Activated CD8-positive, alpha-beta T cell treated with anti-CD3 and anti-CD28 coated beads, Interleukin-2, amount 10 ng/mL, durations not matched to agents 7 days and 5 days (primary cell): ENCODE data around the gene OGFOD2. TPM values are rescaled to one million over a fixed set of nuclear protein-coding genes. Genes with fewer than 3 reads are reported as not detected.

Source experiments
- ATAC-seq: fragments of 150-1000 bp; cut with Tn5 transposase; one replicate; pipeline ENCODE4 v1.10.0; 2021; ENCODE audit warnings: moderate library complexity
- CTCF ChIA-PET: fragments of 350-600 bp; sonication (Branson Sonifier 250); formaldehyde crosslinking; loops from one replicate; lab custom pipeline; 2021; ENCODE audit warnings: antibody characterized with exemption; lab: Charles Lee
- POLR2A ChIA-PET: fragments of 350-600 bp; sonication (Branson Sonifier 250); formaldehyde crosslinking; loops from one replicate; lab custom pipeline; 2021; ENCODE audit warnings: antibody characterized with exemption; lab: Charles Lee
- DNase-seq: peaks from one replicate; pipeline ENCODE4 v3.0.0-alpha.2; 2020
- H3K27ac Mint-ChIP-seq: one replicate; pipeline ENCODE4 v1.8.0; 2021; ENCODE audit warnings: mild to moderate bottlenecking, mixed read lengths
- H3K27me3 Mint-ChIP-seq: one replicate; pipeline ENCODE4 v1.8.0; 2021; ENCODE audit warnings: low read depth, mixed read lengths
- H3K36me3 Mint-ChIP-seq: one replicate; pipeline ENCODE4 v1.8.0; 2021; ENCODE audit warnings: low read depth, mixed read lengths
- H3K4me1 Mint-ChIP-seq: one replicate; pipeline ENCODE4 v1.8.0; 2021; ENCODE audit warnings: low read depth, mixed read lengths
- H3K4me3 Mint-ChIP-seq: one replicate; pipeline ENCODE4 v1.8.0; 2021; ENCODE audit warnings: mild to moderate bottlenecking, mixed read lengths
- H3K9me3 Mint-ChIP-seq: one replicate; pipeline ENCODE4 v1.8.0; 2022; ENCODE audit warnings: mixed read lengths; ENCODE audit not compliant: insufficient read depth
- total RNA-seq, 2 experiments: library from RNA; stranded (reverse); gene quantifications; one replicate each; pipeline ENCODE4 v1.2.3, GENCODE V29; 2021

Gene OGFOD2
- total RNA-seq, 2 experiments from 2014 or later = 24.1 to 27.0 TPM

- ChIA-PET CTCF (no interaction called here), POLR2A (interaction anchor here (0.6 to 1.0 kb wide), 2 partner anchors 16 to 1721 kb away, joined by 3 read pairs; no protein-coding TSS in a partner anchor)
- peaks cover under 1% of the 10 kb centered on the region for H3K36me3 Mint-ChIP-seq
- peaks cover 3% of the 10 kb centered on the region for H3K4me1 Mint-ChIP-seq
- no peaks in the 10 kb centered on the region for H3K9me3 Mint-ChIP-seq
- no peak overlapping the region for H3K4me3 Mint-ChIP-seq
- H3K27me3 Mint-ChIP-seq = no peaks in the 10 kb centered on the region
- DNase-seq = no peak
- no peak overlapping the region for H3K27ac Mint-ChIP-seq
- ATAC-seq = no peak
Observed at GRCh38 chr12:122991623-122992275, 16.7 kb downstream of the OGFOD2 start.

DNA sequence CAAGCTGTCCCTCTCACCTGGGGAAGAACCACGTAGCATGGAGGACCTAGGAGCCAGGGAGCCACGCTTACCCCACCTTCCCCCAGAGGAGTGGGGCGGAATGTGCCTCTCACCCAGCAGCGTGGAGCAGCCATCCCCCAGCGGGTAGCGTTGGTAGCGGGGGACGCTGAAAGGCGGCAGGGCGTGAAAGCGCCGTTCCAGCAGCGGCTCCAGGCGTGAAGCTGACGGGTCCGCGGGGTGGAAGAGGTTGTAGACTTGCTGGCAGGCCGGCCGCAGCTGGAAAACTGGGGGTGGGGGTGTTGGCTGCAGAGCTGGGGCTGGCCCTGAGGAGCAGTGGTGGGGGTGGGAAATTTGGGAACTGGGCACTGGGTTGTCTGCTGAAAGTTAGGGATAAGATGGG is 17.3 kb downstream of the OGFOD2 start:
- no peak overlapping the region for H3K4me3 Mint-ChIP-seq
- peaks cover 3% of the 10 kb centered on the region for H3K4me1 Mint-ChIP-seq
- no peak overlapping the region for H3K27ac Mint-ChIP-seq
- ChIA-PET POLR2A (interaction anchor here (1.2 kb wide), 1 partner anchor 13 kb away, joined by 3 read pairs; no protein-coding TSS in a partner anchor), CTCF (no interaction called here)
- no peaks in the 10 kb centered on the region for H3K36me3 Mint-ChIP-seq
- no peaks in the 10 kb centered on the region for H3K9me3 Mint-ChIP-seq
- DNase-seq = no peak
- no peak for ATAC-seq
- H3K27me3 Mint-ChIP-seq = no peaks in the 10 kb centered on the region

DNA sequence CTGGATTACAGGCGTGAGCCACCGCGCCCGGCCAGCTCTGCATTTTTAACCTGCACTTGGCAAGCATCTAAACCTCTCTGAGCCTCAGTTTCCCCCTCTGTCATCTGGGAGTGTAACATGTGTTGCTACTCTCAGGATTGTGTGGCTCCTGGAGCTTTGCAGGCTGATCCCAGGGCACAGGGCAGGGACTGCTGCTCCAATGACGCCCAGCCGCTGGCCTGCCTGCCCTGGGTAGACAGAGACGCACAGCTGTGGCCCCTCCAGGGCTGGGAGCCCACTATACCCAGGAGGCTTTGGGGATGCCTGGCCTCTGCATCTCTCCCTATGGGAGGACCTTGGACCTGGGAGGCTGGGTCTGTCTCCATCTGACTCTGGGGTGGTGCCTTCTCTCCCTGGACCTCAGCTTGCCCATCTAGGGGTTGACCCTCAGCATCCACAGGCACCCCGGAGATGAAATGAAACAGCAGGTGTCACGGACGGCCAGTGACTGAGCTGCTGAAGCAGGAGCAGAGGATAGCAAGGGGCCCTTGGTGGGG is 19.2 kb downstream of the OGFOD2 start:
- no peak overlapping the region for H3K27ac Mint-ChIP-seq
- no peak for ATAC-seq
- no peak overlapping the region for H3K4me3 Mint-ChIP-seq
- H3K4me1 Mint-ChIP-seq = peaks cover 3% of the 10 kb centered on the region
- no peaks in the 10 kb centered on the region for H3K36me3 Mint-ChIP-seq
- POLR2A ChIA-PET = no interaction called here
- H3K27me3 Mint-ChIP-seq = no peaks in the 10 kb centered on the region
- CTCF ChIA-PET = no interaction called here
- DNase-seq = no peak
- H3K9me3 Mint-ChIP-seq = no peaks in the 10 kb centered on the region

DNA sequence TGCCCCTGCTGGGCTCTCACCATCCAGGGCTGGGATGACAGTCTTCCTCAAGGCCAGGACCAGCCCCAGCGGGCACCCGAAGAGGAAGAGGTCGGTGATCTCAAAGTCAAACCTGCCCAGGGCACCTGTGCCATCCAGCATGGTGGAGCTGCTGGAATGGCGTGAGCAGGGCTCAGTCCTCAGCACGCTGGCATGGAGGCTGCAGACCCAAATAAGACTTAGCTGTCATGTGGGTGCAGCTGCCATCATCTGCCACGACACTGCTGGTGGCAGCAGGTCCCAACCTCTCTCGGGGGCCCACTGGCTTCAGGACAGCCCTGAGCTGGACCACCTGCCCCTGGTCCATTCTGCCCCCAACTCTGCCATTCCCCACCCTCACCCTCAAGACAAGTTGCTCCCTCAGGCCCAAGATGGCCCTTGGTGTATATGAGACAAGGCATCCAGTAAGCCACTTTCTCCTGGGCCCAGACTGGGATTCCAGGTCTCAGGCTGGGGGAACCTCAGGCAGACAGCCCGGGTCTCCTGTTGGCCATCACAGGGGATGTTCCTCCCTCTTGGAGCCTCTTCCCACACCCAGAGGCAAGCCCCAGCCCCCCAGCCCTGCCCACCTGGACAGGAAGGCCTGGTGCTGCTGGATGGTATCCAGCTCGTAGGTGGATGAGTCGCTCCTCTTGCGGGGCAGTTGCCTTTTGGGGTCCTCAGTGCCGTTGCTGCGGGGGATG is 19.9 kb downstream of the OGFOD2 start:
- no peaks in the 10 kb centered on the region for H3K9me3 Mint-ChIP-seq
- ATAC-seq (no peak), DNase-seq (no peak)
- no peaks in the 10 kb centered on the region for H3K36me3 Mint-ChIP-seq
- CTCF ChIA-PET = no interaction called here
- peaks cover 3% of the 10 kb centered on the region for H3K4me1 Mint-ChIP-seq
- H3K27ac Mint-ChIP-seq = no peak overlapping the region
- H3K4me3 Mint-ChIP-seq = no peak overlapping the region
- H3K27me3 Mint-ChIP-seq = no peaks in the 10 kb centered on the region
- POLR2A ChIA-PET = interaction anchor here (1.4 kb wide), 1 partner anchor 13 kb away, joined by 6 read pairs; no protein-coding TSS in a partner anchor

GRCh38 chr12:122995503-122996187 is 20.6 kb downstream of the OGFOD2 start:
- no peak for DNase-seq
- Mint-ChIP-seq H3K9me3 (no peaks in the 10 kb centered on the region), H3K4me3 (no peak overlapping the region), H3K27ac (no peak overlapping the region), H3K4me1 (peaks cover 3% of the 10 kb centered on the region), H3K27me3 (no peaks in the 10 kb centered on the region), H3K36me3 (no peaks in the 10 kb centered on the region)
- no peak for ATAC-seq
- CTCF ChIA-PET = no interaction called here
- POLR2A ChIA-PET = interaction anchor here (1.4 kb wide), 1 partner anchor 13 kb away, joined by 6 read pairs; no protein-coding TSS in a partner anchor

DNA sequence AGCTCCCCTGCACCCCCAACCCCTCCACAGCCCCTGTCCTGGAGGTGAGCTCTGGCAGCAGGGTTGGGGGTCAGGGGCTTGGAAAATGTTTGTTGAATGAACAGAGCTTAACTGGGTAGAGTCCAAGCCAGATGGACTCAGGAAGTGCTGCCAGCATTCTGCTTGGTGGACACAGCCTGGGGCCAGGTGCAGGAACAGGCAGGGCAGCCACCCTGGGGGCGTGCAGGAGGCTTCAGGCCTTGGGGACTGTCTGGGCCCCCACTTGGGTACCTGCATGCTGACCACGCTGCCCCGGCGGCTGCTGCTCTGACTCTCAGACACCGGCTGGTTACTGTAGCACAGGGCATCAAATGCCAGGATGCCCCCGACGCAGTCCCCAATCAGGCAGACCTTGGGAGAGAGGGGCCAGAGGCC is 21.2 kb downstream of the OGFOD2 start:
- DNase-seq (no peak), ATAC-seq (no peak)
- peaks cover 3% of the 10 kb centered on the region for H3K4me1 Mint-ChIP-seq
- POLR2A ChIA-PET = interaction anchor here (1.4 kb wide), 1 partner anchor 14 kb away, joined by 6 read pairs; no protein-coding TSS in a partner anchor
- CTCF ChIA-PET = no interaction called here
- no peaks in the 10 kb centered on the region for H3K9me3 Mint-ChIP-seq
- H3K36me3 Mint-ChIP-seq = no peaks in the 10 kb centered on the region
- no peaks in the 10 kb centered on the region for H3K27me3 Mint-ChIP-seq
- no peak overlapping the region for H3K27ac Mint-ChIP-seq
- H3K4me3 Mint-ChIP-seq = no peak overlapping the region

DNA sequence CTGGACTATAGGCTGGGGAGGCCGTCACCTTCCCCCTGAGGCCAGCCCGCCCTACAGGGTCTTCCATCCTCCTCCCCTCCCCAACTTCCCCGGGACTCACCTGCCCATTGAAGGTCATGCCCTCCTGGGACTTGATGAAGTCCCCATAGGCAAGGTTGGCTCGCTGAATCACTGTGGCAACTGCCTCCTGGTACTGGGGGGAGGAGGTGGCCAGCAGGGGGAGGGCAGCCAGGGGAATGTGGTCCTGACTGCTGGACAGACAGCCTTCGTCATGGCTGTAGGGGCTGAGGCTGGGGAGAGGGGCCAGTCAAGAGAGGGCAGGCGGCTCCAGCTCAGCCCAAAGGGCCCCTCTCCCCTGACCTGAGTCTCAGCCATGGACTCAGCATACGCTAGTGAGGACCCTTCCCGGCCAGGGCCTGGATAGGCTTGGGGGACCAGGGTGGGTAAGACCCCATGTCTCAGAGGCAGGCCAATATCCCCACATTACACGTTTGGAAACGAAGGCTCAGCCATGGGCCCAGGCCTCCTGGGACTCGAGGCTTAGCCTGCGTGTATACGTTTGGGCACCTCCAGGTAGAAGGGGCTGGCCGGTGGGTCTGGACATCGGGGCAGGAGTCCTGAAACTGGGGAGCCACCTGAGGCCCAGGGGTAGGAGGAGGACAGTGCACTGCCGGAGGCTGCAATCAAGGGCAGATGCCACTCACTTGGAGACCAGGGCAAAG is 21.7 kb downstream of the OGFOD2 start:
- Mint-ChIP-seq H3K4me3 (no peak overlapping the region), H3K27ac (no peak overlapping the region), H3K27me3 (no peaks in the 10 kb centered on the region), H3K4me1 (peaks cover 3% of the 10 kb centered on the region), H3K36me3 (no peaks in the 10 kb centered on the region), H3K9me3 (no peaks in the 10 kb centered on the region)
- no peak for DNase-seq
- POLR2A ChIA-PET = no interaction called here
- CTCF ChIA-PET = no interaction called here
- ATAC-seq = no peak

DNA sequence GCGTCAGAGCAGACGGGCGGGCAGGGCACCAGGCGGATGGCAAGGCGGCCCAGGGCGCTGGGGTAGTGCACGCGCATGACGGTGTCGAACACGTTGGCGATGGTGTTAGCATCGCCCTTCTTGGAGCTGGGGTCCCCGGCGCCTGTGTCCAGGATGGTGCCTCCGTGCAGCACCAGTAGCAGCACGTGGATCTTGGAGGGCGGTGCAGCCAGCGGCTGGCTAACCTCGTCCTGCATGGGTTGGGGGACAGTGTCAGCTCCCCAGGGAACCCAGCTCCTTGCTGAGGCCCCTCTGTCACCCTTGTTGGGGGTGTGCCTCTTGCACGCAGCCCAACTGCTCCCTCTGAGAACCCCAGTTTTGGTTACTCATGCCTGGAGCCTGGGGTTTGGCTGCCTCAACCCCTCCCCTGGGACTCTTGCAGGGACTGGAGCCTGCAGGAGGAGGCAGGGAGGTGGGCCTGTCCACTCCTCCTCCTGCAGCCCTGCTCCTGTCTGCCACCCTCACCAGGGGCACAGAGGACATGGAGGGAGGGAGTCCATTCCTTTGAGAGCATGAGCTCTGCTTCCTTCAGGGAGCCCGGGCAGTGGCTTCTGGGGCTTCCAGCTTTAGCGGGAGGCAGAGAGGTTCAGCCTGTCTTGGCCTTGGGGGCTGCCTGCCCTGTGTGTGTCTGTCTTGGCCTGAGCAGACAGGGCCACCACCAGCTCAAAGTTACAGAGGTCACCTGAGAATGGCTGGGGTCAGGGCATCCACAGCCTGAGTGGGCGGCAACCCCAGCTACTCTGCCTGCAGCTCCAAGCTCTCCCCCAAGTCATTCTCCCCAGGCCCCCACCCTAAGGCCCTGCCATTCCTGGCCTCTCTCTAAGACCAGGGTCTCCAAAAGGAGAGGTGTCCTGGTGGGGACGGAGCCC is 22.6 kb downstream of the OGFOD2 start:
- Mint-ChIP-seq H3K36me3 (no peaks in the 10 kb centered on the region), H3K9me3 (no peaks in the 10 kb centered on the region), H3K4me1 (peaks cover 3% of the 10 kb centered on the region), H3K27me3 (no peaks in the 10 kb centered on the region), H3K27ac (no peak overlapping the region), H3K4me3 (no peak overlapping the region)
- POLR2A ChIA-PET = interaction anchor here (0.6 to 1.3 kb wide), 2 partner anchors 23 to 128 kb away, joined by 3 to 4 read pairs; partner anchors contain the start of gene OGFOD2
- DNase-seq (no peak), ATAC-seq (no peak)
- CTCF ChIA-PET = no interaction called here

GRCh38 chr12:122998316-122998715 is 23.3 kb downstream of the OGFOD2 start:
- ATAC-seq (no peak), DNase-seq (no peak)
- ChIA-PET CTCF (no interaction called here), POLR2A (interaction anchor here (0.6 to 1.3 kb wide), 2 partner anchors 23 to 129 kb away, joined by 3 to 4 read pairs; partner anchors contain the start of gene OGFOD2)
- Mint-ChIP-seq H3K27ac (no peak overlapping the region), H3K4me1 (peaks cover 3% of the 10 kb centered on the region), H3K36me3 (no peaks in the 10 kb centered on the region), H3K27me3 (no peaks in the 10 kb centered on the region), H3K9me3 (no peaks in the 10 kb centered on the region), H3K4me3 (no peak overlapping the region)

DNA sequence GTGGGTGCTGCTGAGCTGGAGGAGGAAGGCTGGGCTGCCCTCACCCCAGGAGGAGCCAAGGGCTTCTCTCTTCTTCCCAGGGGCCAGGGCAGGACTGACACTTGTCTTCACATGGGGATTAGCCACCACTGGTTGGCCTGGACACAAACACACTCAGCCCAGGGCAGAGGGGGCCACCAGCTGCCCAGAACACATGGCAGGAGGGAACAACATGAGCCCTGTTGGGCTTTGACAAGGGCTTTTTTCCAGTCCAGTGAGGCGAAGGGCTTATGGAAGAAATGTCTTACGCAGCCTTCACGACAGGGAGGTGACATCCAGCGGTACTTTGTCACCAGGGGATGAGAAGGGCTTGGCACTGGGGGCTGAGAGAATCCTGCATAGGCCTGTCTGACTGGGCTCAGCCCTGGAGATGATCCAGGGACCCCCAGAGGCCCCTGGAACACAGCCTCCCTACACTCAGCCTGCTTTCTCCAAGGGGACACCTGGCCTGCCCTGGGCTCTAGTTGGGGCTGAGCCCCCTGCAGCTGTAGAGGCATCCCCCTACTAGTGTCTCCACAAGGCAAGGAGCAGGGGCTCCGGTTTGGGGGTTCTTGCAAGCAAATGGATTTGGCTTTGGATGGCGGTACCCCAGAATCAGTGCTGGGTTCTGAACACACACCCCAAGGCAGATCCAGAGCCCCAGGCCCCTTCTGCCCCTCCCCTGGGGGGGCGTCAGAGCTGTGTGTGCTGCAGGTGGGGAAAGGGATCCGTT is 24.3 kb downstream of the OGFOD2 start:
- ChIA-PET POLR2A (no interaction called here), CTCF (no interaction called here)
- H3K4me1 Mint-ChIP-seq = peaks cover under 1% of the 10 kb centered on the region
- H3K36me3 Mint-ChIP-seq = no peaks in the 10 kb centered on the region
- no peaks in the 10 kb centered on the region for H3K9me3 Mint-ChIP-seq
- ATAC-seq (no peak), DNase-seq (no peak)
- no peak overlapping the region for H3K4me3 Mint-ChIP-seq
- no peak overlapping the region for H3K27ac Mint-ChIP-seq
- H3K27me3 Mint-ChIP-seq = no peaks in the 10 kb centered on the region
